MM.1S (cell line): ENCODE results near the gene HBS1L.

Experiments used
- EZH2 ChIP-seq: fragments of 300-600 bp; sonication (generic); optimal IDR thresholded peaks from 2 replicates; pipeline ENCODE3; 2017; ENCODE audit warnings: low read depth, mild to moderate bottlenecking, antibody characterized with exemption, low read length, mixed read lengths
- EZH2phosphoT487 ChIP-seq: fragments of 300-600 bp; sonication (generic); IDR thresholded peaks from 2 replicates; pipeline ENCODE4 v1.6.1; 2018; ENCODE audit warnings: antibody characterized with exemption, low read length
- TF ChIP-seq, protein P1 (sequence below): fragments of 300-600 bp; sonication (generic); IDR thresholded peaks from 2 replicates; pipeline ENCODE4 v1.5.1; 2016; ENCODE audit warnings: antibody characterized with exemption, low read length, mixed read lengths

DNA sequence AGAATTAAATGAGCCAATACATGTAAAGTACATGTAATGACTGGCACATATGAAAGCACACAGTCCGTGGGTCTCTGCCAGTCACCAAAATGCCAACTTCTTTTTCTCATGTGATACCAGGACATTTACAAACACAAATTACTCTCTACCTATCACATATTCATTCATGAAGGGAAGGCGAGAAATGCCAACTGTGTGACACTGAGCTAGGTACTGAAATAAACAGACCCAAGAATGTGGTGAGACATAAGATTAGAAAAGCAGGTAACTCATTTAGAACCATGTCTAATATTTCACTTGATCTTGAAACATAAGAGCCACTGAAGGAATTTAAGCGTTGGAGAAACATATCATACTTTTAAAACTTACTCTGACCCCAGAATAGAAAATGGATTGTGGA lies 41.4 kb downstream of the HBS1L start:
- TF ChIP-seq, protein P1, sequence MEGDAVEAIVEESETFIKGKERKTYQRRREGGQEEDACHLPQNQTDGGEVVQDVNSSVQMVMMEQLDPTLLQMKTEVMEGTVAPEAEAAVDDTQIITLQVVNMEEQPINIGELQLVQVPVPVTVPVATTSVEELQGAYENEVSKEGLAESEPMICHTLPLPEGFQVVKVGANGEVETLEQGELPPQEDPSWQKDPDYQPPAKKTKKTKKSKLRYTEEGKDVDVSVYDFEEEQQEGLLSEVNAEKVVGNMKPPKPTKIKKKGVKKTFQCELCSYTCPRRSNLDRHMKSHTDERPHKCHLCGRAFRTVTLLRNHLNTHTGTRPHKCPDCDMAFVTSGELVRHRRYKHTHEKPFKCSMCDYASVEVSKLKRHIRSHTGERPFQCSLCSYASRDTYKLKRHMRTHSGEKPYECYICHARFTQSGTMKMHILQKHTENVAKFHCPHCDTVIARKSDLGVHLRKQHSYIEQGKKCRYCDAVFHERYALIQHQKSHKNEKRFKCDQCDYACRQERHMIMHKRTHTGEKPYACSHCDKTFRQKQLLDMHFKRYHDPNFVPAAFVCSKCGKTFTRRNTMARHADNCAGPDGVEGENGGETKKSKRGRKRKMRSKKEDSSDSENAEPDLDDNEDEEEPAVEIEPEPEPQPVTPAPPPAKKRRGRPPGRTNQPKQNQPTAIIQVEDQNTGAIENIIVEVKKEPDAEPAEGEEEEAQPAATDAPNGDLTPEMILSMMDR = no peak
- TF ChIP-seq EZH2phosphoT487 (no peak), EZH2 (no peak)
